Left renal cortex interstitium (tissue), 4 donors: ENCODE measurements around the gene NCF4. TPM values are rescaled to one million over a fixed set of nuclear protein-coding genes. Genes with fewer than 3 reads are reported as not detected.

ENCODE experiments used
- DNase-seq, 4 donors: peaks; one replicate each; pipeline ENCODE4 v3.0.0-alpha.2; 2013; ENCODE audit warnings: low read depth in 4 of 4, low spot score in 2 of 4, missing footprints in 1 of 4
- polyA plus RNA-seq, 4 donors: library from polyadenylated mRNA; unstranded; fragments of 120-200 nt; gene quantifications; one replicate each; pipeline ENCODE4 v1.2.1, GENCODE V29; 2013; ENCODE audit not compliant: insufficient read length in 4 of 4

Gene NCF4
- polyA plus RNA-seq, 4 donors: 1.9 to 2.1 (median 2.0) TPM

GRCh38 chr22:36863979-36864378, 3.2 kb downstream of the NCF4 start:
- no peak for DNase-seq

DNA sequence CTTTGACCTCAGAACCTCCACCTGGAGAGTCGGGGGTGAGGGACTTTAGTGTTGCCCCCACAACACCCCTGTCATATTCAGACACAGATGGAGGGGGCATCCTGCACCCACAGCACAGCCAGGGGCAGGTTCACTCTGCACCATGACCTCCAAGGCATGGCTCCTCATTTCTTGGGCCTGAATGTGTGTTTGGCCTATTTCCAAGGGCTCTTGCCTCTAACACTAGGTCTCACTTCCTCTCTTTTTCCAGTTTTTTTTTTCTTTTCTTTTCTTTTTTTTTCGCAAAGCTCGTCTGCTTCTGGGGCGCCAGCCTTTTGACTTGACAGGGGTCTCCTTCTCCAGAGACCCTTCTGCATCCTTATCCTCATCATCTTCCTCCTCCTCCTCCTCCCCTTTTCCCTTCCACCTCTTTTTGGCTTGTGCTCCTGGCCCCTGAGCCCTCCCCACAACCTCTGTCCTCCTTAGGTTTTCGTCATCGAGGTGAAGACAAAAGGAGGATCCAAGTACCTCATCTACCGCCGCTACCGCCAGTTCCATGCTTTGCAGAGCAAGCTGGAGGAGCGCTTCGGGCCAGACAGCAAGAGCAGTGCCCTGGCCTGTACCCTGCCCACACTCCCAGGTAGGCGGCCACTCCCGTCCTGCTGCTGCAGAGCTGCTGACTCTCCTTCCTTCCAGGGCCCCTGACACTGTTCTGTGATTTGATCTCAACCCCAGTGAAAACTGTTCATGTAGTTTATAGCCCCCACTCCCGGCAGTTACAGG, 3.8 kb downstream of the NCF4 start:
- no peak for DNase-seq

GRCh38 chr22:36865346-36865745, 4.5 kb downstream of the NCF4 start:
- DNase-seq: no peak

DNA sequence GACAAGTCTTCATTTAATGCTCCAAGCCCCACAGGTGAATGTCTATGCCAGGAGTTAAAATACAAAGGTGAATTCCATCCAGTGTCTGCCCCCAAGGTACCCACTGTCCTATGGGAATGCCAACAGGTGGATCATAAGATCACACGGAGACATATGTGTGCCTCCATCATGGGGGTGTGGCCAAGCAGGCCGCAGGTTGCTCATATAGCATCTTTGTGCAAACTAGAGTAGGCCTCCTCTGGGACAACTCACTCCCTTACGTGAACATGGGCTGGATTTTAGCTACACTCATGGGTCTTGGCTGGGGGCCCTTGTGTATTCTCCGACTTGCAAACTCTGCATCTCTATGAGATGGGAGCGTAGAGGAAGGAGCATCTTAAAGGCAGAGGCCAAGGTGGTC, 6.9 kb downstream of the NCF4 start:
- no peak for DNase-seq

GRCh38 chr22:36868546-36869181, 7.9 kb downstream of the NCF4 start:
- no peak for DNase-seq

GRCh38 chr22:36870250-36870649, 9.4 kb downstream of the NCF4 start:
- DNase-seq: no peak

- DNase-seq: no peak
Measured at GRCh38 chr22:36871669-36872081, 10.9 kb downstream of the NCF4 start.

DNA sequence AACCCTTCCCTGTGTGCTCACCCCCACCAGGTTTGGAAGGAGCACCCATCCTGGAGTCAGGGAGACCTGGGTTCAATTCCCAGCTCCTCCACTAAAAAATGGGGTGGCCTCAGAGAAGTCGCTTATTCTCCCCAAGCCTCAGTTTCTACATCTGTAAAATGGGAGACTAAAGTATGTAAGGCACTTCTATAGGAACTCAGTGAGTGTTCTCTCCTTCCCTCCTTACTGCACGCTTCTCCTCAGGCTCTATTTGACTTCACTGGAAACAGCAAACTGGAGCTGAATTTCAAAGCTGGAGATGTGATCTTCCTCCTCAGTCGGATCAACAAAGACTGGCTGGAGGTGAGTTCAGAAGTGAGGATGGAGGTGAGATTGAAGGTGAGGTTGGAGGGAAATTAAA, 11.3 kb downstream of the NCF4 start:
- DNase-seq: no peak

DNA sequence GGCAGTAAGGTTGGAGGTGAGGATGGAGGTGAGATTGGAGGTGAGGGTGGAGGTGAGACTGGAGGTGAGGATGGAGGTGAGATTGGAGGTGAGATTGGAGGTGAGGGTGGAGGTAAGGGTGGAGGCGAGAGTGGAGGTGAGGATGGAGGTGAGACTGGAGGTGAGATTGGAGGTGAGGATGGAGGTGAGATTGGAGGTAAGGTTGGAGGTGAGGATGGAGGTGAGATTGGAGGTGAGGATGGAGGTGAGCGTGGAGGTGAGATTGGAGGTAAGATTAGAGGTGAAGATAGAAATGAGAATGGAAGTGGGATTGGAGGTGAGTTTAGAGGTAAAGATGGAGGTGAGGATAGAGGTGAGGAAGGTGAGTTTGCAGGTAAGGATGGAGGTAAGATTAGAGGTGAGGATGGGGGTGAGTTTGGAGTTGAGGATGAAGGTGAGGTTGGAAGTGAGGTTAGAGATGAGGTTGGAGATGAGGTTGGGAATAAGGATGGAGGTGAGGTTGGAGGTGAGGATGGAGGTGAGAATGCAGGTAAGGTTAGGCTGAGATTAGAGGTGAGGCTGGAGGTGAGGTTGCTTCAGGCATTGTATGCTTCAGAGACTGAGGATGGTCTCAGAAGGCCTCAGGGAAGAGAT, 12.2 kb downstream of the NCF4 start:
- no peak for DNase-seq

- peak in 1 of 4 donors; percentile 41 for DNase-seq
Measured at GRCh38 chr22:36873614-36874308, 13.0 kb downstream of the NCF4 start.

DNA sequence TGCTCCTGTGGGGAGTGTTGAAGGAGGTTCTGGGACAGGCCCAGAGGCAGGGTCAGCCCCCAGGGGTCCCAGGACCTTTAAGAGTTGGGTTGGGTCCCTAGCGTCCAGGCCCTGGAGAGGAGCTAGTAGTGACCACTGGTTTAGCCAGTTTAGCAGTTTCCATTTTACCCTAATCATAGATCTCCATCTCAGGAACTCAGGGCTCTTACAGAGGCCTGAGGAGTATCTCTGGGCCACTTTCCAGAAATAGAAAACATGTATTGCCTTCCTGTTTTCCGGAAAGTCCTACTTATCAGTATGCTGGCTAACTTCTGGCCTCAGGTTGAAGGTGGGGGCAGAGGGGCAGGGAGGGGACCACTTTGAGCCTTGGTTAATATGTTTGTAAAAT, 13.5 kb downstream of the NCF4 start:
- no peak for DNase-seq

- DNase-seq: no peak
Measured at GRCh38 chr22:36874736-36875135, 13.9 kb downstream of the NCF4 start.

DNA sequence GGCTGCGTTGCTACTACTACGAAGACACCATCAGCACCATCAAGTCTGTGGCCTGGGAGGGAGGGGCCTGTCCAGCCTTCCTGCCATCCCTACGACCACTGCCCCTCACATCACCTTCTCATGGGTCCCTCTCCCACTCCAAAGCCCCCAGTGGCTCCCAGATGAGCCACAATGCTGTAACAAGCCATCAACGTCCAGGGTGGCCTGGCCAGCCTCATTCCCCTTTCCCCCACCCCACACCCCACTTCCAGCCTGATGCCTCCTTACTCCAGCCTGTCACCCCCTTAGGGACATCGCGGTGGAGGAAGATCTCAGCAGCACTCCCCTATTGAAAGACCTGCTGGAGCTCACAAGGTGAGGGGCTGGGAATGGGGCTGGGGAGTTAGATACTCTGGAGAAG, 14.9 kb downstream of the NCF4 start:
- DNase-seq: no peak

DNA sequence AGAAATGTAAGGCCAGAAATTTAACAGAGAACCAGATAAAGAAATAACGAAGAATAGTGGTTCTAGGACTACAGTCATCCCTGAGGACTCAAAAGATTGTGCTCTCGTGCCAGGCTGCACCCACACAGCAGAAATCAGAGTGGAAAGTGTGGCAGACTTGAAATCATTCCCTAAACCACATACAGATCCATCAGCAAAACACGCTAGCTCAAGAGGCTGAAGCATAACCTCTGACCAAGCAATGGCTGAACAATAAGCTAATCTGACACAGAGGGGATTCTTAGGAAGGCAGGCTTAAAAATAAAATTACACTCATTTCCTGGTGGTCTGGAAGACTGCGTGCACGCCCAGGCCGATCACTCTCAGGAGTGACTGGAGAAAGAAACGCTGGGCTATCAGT, 19.0 kb downstream of the NCF4 start:
- DNase-seq: no peak

- DNase-seq: no peak
Measured at GRCh38 chr22:36881504-36882245, 20.9 kb downstream of the NCF4 start.

GRCh38 chr22:36884349-36885158, 23.7 kb downstream of the NCF4 start:
- DNase-seq: no peak

GRCh38 chr22:36885474-36885873, 24.7 kb downstream of the NCF4 start:
- no peak for DNase-seq

DNA sequence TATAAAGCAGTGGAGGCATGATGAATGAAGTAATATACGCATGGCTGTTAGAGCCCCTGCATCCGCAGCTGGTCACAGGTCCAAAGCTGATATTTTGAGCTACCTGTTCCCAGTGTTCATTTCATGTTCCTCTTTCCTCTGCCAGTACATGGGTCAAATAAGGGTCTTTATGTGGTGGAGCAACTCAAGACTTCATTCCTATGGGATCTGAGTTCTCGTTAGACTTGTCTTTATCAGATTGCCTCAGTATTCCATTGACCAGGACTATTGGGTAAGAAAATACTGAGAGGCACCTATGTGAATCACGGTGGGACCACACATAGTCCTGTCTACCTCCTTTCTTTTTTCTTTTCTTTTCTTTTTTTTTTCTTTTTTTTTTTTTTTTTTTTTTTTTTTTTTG, 25.2 kb downstream of the NCF4 start:
- no peak for DNase-seq

GRCh38 chr22:36887162-36887561, 26.4 kb downstream of the NCF4 start:
- no peak for DNase-seq

GRCh38 chr22:36891646-36892045, 30.8 kb downstream of the NCF4 start:
- no peak for DNase-seq
